HL-60/S4 treated with phorbol 12-myristate 13-acetate at 8.2 ng/mL for 4 days and 3 days (cell line): Measurements from ENCODE around the gene SIM2.

Experiments
- in situ Hi-C: fragments of 300-500 bp; cut with MboI; formaldehyde crosslinking; loops from 2 replicates; pipeline ENCODE4 v1.15.0; 2022; ENCODE audit warnings: low sequenced_read_pairs

The SIM2 gene

DNA sequence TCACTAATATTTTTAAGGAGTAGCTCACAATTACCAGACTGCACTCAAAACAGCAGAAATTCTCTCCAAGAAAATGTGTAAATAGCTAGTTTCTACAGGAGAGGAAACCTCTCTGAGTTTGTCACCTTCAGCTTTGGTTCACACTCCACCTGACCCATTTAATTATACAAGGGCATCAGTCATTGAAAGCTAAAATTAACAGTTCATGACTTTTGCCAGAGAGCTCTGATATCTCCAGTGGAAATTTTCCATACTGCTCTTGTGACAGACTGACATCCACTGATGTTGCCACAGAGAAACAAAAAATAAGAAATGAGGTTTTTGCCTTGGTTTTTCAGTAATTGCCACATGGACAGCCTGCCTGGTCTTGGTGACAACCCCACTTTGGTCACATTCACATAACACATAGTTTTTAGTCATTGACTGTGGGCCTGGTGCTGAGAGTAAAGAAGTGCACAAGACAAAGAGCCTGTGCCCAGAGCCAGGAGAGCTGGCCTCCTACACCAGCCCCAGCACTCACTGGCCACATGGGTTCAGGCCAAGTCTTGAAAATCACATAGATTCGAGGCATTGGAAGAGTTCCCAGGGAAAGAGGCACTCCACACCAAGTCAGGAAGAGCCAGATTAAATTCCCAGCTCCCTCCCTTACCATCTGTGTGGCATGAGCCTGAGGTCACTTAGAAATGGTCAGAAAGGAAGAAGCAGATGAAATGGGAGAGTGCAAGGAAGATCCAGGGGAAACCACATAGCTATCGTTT lies 13.8 kb upstream of the SIM2 start:
- in situ Hi-C loops, result no loop called here

- in situ Hi-C loops, result no loop called here
These were observed 12.0 kb upstream of the SIM2 start for GRCh38 chr21:36686955-36687354.

DNA sequence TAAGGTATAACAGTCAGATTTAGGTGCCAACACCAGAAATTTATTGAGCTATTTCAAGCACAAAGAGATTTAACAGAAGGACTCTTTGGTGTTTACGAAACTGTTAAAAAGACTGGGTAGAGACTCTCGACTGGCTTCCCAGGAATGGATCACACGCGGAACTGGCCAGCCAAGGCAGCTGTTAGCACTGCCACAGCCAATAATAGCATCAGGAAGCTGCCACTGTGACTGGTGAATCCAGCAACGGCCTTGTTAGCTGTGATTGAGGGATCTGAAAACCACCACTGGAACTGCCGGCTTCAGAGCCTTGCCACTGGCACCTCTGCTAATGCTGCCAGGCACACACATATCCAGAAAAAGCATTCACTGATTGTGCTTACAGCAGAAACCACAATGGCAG lies 10.6 kb upstream of the SIM2 start:
- in situ Hi-C loops, result no loop called here

- in situ Hi-C loops, result no loop called here
These were observed 9.6 kb upstream of the SIM2 start for GRCh38 chr21:36689324-36689723.

DNA sequence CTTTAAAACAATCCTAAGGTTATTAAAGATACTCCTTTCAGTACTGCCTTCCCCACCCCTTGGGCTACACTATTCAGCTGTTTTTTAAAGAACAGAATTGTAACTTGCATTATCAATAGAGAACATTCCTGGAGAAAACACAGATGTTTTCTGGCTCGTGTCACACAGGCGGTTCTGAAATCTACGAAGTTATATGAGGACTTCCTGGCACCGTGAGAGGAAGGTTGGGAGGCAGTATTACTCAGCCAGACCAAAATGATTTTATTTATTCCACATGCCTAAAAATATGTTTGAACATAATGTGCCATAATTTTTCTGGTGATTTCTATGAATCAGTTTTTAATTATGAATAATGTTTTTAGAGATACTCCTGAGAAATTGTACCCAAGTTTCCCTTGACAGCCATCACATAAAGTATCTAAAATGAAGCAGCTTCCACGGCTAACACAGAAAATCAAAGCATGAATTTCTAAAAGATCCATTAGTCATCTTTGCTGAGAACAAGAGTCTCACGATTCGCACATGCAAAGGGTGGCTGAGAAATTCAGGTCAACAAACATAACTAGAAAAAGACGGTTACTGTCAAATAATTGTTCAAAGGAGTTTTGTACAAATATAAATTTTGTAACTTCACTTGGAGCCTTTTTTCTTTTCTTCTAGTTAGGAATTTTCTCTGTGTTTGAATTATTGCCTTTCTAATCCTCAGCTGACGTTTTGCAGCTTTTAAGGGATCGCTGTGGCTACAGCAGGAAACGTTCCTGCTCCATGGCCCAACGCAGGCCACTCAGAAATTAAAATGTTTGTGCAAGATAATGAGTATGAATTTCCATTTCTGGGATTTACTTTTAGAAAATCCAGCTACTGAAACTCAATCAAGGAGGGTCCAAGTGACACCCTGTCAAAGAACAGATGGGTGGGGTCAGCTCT lies 8.0 kb upstream of the SIM2 start:
- in situ Hi-C loops, result no loop called here

DNA sequence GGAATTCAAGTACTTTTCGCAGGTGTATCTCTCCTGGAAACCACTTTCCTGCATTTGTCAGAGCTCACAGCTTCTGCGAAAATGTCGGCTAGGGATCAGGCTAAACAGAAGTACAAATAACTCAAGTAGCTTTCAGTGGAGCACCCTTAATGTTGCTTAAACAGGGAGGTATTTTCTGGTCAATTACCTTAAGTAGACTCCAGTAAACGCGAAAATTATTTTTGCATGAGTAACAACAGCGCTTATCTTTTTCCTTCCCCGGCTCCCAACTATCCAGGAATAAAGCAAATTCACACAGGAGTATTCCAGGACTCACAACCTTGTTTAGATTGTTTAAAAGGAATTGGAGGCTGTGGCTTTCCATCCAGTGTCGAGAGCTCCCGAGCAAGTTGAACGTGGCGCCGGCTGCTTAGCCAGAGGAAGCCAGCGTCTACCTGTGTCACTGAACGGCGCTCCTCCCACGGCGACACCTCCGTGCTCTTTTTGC lies 7.3 kb upstream of the SIM2 start:
- in situ Hi-C loops, result no loop called here

DNA sequence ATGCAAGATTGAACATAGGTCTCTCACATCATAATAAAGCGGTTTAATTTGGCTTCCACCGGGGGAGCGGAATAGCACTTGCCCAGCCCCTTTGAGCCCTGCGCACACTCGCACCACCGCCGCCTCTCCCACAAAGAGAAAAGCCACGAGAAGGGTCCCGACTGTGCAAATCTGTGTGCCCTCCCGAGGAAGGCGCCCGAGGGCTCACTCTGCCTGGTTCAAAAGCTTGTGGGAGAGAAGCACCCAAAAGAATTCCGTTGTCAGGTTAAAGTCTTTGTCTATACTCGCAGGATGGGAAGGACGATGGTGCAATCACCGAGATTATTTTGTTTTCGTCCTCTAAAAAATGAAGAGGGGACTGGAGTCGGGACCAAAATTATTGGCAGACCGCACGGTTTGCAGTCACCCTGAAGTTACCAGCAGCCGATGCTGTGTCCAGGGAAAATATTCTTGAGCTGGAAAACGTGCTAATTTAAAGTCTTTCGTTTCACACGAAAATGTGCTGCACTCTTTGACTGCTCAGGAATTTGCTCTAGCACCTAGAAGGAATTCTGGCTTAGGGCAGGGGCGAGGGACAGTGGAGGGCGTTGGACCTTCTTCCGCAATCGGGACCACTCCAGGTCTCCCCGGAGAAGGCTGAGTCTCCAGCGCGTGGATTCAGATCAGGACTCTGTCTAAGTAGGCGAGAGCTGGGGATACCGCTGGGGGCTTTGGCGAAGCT lies 6.6 kb upstream of the SIM2 start:
- in situ Hi-C loops, result no loop called here

- in situ Hi-C loops, result no loop called here
These were observed 6.0 kb upstream of the SIM2 start for GRCh38 chr21:36692835-36693488.

GRCh38 chr21:36693489-36694030 lies 5.4 kb upstream of the SIM2 start:
- in situ Hi-C loops, result no loop called here

DNA sequence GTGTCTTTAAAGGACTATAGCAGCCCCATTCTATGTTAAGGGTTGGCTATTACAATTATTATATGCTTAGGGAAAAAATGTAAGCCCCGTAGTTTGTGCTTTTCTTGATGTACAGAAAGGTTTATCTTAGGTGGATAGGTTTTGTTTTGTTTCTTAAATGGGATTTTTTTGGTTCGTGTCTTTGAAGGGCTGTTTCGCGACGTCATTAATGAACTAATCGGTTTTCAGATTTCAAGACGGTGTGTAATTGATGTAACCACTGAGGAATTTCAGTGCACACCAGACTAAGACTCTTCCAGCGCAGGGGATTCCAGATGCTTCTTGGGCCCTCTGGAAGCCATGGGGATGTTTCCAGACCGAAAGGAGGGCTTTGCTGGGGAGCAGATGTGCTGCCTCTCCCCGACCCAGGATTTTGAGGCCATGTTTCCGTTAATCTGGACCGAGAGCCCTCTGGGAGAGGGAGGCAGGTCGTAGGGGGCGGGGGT lies 4.8 kb upstream of the SIM2 start:
- in situ Hi-C loops, result no loop called here

- in situ Hi-C loops, result no loop called here
These were observed 4.2 kb upstream of the SIM2 start for GRCh38 chr21:36694593-36695282.

- in situ Hi-C loops, result no loop called here
These were observed 3.7 kb upstream of the SIM2 start for GRCh38 chr21:36695283-36695634.

GRCh38 chr21:36695671-36696389 lies 3.1 kb upstream of the SIM2 start:
- in situ Hi-C loops, result no loop called here

DNA sequence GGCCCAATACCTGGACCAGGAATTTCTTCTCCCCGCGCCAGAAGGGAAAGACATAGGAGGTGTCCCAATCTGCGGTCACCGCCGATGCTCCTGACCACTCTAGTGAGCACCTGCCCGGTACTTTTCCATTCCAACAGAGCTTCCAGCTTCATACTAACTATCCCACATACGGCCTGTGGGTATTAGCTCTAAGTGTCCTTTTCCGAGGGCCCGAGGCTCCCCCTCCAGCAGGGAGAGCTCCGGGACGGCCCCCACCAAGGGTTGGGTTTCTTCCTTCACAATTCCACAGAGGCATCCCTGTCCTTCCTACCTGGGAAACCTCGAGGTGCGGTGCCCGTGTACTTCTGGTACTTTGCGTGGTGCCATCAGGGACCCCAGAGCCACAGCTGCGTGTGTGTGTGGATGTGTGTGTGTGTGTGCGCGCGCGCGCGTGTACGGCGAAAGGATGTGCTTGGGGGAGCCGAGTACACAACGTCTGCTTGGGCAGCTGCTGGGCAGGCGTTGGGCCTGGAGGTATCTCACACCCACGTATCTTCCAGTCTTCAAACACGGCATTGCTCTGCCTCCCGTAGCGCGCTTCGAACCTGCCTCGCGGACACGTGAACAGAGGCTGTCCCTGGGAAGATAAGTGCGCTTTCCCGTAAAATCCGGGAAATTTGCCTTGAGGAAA lies 2.4 kb upstream of the SIM2 start:
- in situ Hi-C loops, result no loop called here

- in situ Hi-C loops, result no loop called here
These were observed 1.7 kb upstream of the SIM2 start for GRCh38 chr21:36697060-36697850.

- in situ Hi-C loops, result no loop called here
These were observed 997 bp upstream of the SIM2 start for GRCh38 chr21:36697851-36698384.

- in situ Hi-C loops, result no loop called here
These were observed 432 bp upstream of the SIM2 start for GRCh38 chr21:36698385-36698980.
